HG03575 (cell line): ENCODE data around the gene HAGH.
"Not testable (repeated sequence)": the region's sequence is repeated elsewhere in the genome, so short reads cannot be mapped to it uniquely, and the experiment has no call there.

Source experiments
- ATAC-seq: cut with Tn5 transposase; IDR thresholded peaks from one replicate; pipeline ENCODE4 v1.9.1; 2021; ENCODE audit not compliant: unreplicated experiment, insufficient number of reproducible peaks, low FRiP score; ENCODE audit errors: extremely low read depth

HAGH gene

DNA sequence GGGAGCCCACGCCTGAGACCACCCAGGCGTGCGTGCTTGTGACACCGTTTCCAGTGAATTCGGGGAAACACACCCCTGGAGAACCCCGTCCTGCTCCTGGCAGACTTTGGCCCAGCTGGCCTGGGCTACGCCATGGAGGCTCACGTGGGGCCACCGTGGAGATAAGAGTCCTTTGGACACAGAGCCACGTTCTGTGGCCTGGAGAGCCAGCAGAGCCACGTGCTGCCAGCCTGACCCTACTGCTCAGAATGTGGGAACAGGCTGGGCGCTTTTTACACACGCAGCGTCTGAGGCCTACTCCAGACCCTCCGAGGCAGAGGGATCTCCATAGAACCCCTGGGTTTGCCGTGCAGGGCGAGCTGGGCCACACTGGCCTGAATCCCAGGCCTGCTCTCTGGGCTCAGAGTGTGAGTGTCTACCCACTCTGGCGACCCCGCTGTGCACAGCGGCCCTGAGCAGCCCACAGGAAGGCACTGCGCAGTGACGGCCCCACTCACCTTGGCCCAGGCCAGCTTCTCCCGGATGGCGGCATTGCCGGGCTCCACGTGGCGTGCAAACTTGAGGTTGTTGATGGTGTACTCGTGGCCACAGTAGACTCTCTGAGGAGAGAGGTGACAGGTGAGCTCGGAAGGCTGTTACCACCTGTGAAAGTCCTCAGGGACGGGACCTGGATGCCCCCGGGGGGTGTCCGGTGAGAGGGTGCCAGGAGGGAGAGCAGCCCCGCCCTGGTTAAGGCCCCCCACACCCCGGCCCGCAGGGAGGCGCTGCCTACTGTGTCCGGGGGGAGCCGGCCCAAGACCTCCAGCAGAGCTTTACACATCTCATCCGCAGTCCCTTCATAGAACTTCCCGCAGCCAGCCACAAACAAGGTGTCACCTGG, 10.0 kb downstream of the HAGH start:
- no peak for ATAC-seq

- no peak for ATAC-seq
These were observed 11.2 kb downstream of the HAGH start for GRCh38 chr16:1815461-1815860.

- ATAC-seq: no peak
These were observed 13.9 kb downstream of the HAGH start for GRCh38 chr16:1812732-1813163.

DNA sequence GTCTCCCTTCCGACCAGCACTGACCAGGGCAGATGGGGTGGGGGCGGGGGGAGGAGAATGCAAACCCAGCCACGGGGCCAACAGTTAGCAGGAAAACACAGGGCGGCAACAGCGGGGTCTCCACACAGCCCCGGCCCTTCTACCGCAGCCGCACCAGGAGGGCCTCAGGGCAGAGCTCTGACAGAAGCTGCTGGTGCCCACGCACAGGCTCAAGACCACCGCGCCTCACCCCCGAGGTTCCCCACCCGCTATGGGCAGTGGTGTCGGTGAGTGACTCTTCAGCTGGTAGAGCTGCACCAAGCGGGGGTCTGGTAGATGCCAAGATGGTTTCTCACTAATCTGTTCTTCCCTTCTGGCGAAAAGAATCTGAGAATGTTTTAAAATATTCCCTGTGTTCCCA, 16.1 kb downstream of the HAGH start:
- no peak for ATAC-seq

DNA sequence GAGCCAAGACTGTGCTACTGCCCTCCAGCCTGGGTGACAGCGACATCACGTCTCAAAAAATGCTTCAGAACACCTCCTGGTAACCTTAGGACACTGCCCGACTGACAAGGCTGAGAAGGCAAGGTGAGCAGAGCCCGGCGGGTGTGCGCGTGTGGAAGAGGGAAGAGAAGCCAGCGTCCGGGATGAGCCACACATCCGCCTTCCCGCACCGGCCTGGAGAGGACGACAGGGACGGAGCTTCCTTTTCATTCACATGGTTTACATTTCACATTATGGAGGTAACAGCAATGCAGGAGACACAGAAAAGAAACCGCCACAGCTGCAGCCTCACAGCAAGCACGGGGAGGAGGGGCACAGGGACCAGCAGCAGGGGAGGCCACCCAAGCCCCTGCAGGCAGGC, 16.5 kb downstream of the HAGH start:
- ATAC-seq: no peak

GRCh38 chr16:1809281-1809801, 17.3 kb downstream of the HAGH start:
- no peak for ATAC-seq

DNA sequence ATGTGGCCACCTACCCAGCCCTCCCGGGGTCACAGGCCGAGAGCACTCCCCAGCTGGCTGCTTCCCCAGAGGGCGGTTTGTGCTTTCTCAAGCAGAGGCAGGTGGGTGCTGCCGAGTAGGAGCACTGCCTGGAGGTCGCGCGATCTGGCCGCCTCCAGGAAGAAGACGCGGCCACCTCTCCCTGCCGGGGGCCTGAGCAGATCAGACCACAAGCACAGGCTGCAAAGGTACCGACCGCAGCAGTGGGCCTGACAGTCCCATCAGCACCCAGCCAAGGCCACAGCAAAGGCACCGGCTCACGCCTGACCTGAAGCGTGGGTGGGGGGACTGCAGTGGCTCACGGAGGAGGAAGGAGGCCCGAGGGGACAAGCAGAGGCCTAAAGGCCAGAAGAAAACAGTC, 17.9 kb downstream of the HAGH start:
- ATAC-seq: no peak

- no peak for ATAC-seq
These were observed 19.0 kb downstream of the HAGH start for GRCh38 chr16:1807626-1808025.

GRCh38 chr16:1800701-1801100, 25.9 kb downstream of the HAGH start:
- no peak for ATAC-seq

DNA sequence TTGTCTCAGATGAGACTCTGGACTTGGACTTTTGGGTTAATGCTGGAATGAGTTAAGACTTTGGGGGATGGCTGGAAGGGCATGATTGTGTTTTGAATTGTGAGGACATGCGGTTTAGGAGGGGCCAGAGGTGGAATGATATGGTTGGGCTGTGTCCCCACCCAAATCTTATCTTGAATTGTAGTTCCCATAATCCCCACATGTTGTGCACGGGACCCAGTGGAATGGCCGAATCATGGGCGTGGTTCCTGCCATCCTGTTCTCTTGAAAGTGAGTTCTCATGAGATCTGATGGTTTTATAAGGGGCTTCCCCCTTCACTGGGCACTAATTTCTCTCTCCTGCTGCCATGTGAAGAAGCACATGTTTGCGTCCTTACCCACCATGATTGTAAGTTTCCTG, 27.4 kb downstream of the HAGH start:
- not testable (repeated sequence) for ATAC-seq

DNA sequence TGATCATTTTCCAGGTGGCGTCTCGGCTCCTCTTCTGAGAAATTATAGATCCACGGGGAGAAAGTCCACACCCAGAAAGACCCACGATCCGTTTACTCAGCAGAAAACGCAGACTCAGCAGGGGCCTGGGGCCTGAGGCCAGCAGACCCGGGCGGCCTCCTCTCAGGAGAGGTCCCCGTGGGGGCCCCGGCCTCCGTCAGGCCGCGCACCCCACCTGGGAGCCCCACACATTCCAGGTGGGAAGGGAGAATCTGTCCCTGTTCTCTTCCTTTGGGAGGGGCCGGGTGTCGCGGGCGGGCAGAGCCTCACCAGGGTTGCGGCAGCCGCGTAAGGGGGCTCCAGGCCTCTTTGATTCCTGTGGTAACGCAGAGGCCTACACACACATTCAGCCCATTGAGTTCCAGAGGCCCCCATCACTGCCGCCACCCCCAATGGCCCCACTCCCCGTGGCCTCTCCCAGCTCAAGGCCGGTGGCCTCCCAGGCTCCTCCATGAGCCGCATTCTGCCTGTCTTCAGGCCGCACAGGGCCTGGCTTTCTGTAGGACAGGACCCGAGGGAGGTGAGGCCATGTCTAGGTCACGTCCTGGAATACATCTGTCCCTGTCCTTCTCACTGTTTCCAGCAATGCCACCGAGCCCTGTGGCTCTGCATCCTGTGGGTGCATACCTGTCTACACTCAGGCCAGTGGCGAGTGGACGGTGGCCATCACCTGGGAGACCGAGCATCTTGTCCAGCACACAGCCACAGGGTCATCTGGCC, 31.5 kb downstream of the HAGH start:
- no peak for ATAC-seq

DNA sequence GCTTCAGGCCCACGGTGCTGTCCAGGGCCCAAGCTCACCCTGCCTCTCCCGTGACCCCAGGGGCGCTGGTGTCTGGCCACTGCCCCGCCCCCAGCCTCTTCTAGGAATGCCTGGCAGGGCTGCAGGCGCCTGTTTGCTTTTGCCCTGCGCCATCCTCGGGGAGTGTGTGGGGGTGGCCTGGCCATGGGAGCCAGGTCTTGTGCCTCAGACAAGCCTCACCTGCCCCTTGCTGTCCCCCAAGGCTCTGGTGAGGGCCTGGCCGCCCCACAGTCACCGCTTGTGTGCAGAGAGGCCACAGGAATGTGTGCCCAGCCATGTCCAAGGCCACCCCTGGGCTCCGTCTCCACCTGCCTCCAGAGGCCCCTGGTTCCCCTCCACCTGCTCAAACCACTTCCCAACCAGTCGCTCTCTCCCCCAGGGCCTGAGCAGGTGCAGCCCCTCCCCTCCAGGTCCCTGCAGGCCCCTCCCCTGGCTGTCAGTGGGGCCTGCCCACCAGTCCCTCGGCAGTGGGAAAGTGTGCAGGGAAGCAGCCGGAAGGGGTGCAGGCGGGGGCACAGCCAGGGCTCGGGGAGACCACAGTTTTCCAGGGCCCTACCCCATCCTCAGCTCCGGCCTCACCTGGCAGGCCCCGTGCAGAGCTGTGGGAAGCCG, 32.3 kb downstream of the HAGH start:
- ATAC-seq: no peak

DNA sequence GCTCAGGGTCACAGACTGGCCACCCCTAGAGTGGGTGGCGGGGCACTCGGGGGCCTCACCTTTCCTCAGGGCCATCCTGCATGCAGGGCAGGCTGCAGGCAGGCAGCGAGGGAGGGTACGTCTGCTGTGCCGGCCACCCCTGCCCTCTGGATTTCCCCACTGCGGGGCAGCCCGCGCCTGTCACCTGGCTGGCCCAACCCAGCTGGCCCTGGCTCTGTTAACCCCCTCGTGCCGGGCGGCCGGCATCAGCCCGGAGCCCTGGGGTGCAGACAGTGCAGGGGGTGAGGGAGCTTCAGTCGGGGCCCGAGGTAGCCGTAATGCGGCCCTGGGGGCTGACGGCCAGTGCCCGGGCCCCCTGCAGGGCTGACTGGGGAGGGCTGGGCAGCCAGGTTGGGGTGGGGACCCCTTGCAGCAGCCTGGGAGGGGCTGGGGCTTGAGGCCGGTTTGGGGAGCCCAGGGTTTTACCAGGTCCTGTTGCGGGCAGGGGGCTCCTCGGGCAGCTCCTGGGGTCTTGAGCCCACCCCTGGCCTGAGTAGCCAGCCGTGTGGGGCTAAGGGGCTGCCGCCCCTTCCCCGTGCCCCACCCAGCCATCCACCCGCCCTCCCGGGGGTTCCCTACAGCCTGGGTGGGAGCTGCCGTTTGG, 32.9 kb downstream of the HAGH start, which contains the start of gene IGFALS:
Gene IGFALS (minus strand): TSS at position 128 of the 643 bp plus-strand sequence. CDS start 53 bp downstream, at position 75.
- ATAC-seq: no peak

DNA sequence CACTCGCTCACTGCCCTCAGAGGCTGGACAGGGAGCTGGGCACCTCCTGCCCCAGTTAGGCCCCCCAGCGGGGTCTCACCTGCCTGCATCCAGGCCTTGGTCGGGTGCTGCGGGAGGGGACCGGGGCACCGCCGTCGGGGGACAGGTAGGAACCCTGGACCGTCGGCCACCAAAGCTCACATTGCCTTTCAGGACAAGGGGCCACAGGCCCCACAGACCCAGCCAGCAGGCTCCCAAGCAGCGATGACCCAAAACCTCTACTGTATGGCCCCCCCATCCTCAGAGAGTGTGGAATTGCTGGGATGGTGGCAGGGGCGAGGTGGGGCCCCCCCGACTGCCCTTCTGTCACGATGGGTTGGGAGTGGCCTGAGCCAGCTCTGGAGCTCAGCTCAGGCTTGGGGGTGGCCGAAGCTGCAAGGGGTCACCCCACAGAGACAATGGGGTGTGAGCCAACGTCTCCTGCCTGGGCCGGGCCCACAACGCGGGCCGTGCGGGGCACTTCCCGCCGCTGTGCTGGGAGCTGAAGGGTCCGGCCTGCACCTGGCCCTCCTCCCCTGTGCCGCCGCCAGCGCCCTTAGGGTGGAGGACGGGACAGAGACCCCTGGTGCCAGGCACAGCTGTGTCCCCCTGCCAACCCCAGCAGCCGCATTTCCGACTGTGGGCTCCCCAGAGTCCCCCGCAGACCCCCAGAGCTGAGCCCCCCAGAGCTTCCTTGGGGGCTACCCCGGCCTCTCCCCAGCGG, 33.6 kb downstream of the HAGH start:
- ATAC-seq: no peak

- no peak for ATAC-seq
These were observed 34.4 kb downstream of the HAGH start for GRCh38 chr16:1791943-1792812.

DNA sequence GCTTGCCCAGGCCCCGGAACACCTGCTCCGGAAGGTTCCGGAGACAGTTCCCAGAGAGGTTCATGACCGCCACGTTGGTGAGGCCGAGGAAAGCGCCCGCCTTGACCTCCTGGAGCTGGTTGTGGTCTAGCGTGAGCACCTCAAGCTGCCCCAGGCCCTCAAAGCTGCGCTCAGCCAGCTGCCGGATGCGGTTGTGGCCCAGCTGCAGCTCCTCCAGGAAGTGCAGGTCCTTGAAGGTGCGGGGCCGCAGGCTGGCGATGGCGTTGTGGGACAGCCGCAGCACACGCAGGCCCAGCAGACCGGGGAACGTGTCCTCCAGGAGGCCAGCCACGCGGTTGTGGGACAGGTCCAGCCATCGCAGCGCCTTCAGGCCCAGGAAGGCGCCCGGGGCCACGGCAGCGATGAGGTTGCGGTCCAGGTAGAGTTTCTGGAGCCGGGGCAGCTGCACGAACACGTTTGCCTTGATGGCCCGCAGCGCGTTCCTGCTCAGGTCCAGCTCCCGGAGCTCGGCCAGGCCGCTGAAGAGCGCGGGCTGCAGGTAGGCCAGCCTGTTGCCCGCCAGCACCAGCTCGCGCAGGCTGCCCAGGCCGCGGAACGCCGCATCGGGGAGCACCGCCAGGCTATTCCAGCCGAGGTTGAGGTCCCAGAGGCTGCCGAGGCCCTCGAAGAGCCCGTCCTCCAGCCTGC, 35.2 kb downstream of the HAGH start:
- no peak for ATAC-seq
